Measurements from ENCODE around the gene PCDHGC5. TPM values are rescaled to one million over a fixed set of nuclear protein-coding genes. Genes with fewer than 3 reads are reported as not detected.

PCDHGC5 gene
- total RNA-seq, 1 experiment from 2014 or later = 2.8 TPM

DNA sequence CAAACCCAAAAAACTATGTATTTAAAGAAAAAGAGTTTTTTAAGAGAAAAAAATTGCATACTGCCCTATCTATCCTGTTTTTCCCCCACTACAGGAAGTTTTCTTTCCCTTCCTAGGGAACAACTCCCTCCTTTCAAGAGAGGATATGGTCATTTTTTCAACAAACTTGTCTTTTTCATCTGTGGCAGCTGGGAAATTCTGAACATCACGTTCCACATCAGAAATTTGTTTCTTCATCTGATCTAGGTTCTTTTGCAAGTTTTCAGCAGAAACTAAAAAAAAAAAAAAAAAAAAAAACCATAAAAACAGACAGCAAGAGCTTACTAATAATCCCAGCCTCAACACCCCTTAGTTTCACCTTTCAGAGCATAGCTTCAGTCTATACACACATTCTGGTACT, 38.5 kb downstream of the PCDHGC5 start:
- Histone ChIP-seq H3K4me1 (peaks cover 25% of the 10 kb centered on the region), H3K27me3 (no peaks in the 10 kb centered on the region), H3K9me3 (replicated peaks) (no peaks in the 10 kb centered on the region), H3K4me3 (no peak overlapping the region), H3K36me3 (peaks cover 26% of the 10 kb centered on the region), H3K27ac (no peak overlapping the region)
- DNase-seq = no peak

DNA sequence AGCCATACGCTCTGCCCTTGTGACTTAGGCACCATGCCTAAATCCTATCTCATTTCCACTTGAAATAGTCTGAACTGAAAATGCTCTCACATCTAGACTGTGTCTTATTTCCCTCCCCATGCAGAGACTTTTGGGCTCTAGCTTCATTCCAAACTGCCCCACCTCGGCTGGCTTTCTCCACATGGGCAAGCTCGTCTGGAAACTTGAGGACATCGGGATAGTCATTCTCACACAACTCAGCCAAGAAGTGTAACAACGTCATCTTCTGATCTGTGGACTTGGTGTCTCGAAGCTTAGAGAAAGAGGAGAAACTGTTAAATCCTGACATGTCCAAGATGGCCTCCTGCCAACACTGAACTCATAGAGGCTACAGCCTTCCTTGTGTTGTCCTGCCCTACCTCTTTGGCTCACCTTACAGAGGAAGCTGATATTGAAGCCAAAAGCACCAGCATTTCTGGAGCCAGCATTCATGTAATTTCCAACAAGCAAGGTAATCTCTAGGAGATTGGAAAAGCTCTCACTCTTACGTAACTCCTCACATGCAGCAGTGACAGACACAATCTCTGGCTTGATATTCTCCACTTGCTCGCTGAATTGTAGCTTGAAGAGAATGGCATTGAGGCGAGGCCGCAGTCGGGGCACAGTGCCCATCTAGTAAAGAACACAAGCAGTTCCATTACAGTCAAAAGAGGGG, 39.6 kb downstream of the PCDHGC5 start:
- no peak overlapping the region for H3K4me3 ChIP-seq
- DNase-seq = no peak

DNA sequence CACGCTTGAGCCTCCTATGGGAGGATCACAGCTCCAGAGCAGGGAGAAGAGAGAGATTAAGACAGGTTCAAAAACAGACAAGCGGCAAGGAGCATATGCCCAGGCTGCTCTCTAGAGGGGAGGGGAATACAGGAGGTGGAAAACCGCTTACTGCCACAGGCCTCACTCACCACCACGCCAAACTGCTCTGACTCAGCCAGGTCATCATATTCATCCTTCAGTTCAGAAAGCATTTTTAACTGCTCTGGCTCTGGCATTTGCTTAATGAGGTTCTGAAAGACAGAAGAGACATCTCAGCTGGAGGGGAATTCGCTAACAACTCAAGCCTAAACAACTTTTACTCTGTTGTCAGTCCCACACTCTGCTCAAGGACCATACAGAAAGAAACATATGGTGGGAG, 40.1 kb downstream of the PCDHGC5 start:
- H3K27ac ChIP-seq = no peak overlapping the region
- no peak overlapping the region for H3K4me3 ChIP-seq
- H3K36me3 ChIP-seq = peaks cover 19% of the 10 kb centered on the region

More for the DNA sequence above, 39.6 kb downstream of the PCDHGC5 start:
- peaks cover 14% of the 10 kb centered on the region for H3K4me1 ChIP-seq
- no peaks in the 10 kb centered on the region for H3K9me3 ChIP-seq (replicated peaks)
- H3K36me3 ChIP-seq = peaks cover 24% of the 10 kb centered on the region
- no peak overlapping the region for H3K27ac ChIP-seq
- H3K27me3 ChIP-seq = no peaks in the 10 kb centered on the region

DNA sequence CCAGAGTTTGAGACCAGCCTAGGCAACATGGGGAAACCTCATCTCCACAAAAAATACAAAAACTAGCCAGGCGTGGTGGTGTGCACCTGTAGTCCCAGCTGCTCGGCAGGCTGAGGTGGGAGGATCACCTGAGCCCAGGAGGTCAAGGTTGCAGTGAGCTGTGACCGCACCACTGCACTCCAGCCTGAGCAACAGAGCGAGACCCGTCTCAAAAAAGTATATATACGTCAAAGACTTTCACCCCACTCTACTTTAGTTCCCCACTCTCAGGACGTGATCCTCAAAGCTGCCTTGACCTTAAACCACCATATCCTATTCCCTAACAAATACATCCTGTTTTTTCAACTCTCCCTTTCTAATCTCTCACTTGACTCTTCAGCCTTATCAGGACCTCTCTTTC, 41.0 kb downstream of the PCDHGC5 start:
- H3K4me1 ChIP-seq = peaks cover 3% of the 10 kb centered on the region; the same call in 1 of the 2 replicates
- no peaks in the 10 kb centered on the region for H3K9me3 ChIP-seq (replicated peaks)
- H3K27ac ChIP-seq = no peak overlapping the region
- DNase-seq = no peak
- peaks cover 24% of the 10 kb centered on the region for H3K36me3 ChIP-seq
- H3K4me3 ChIP-seq = no peak overlapping the region
- H3K27me3 ChIP-seq = no peaks in the 10 kb centered on the region

More for the DNA sequence above, 40.1 kb downstream of the PCDHGC5 start:
- DNase-seq = no peak
- H3K4me1 ChIP-seq = peaks cover 9% of the 10 kb centered on the region
- H3K9me3 ChIP-seq (replicated peaks) = no peaks in the 10 kb centered on the region
- H3K27me3 ChIP-seq = no peaks in the 10 kb centered on the region

DNA sequence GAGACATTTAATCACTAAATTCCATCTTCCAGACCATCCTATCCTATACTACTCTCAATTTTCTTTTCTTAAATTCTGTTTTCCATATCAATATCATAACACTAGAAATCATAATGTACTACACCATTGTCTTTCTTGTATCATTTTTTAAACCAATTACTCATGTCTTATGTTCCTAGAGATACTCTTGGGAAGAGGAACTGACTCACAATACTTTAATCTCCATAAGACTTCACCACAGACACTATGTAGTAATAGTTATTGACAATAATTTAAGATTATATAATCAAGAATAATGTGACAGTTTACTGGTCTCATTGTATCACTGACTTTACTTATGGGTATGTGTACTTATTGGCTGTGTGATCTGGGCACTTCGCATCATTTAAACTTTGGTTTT, 43.8 kb downstream of the PCDHGC5 start:
- no peak overlapping the region for H3K4me3 ChIP-seq
- DNase-seq = no peak
- no peaks in the 10 kb centered on the region for H3K9me3 ChIP-seq (replicated peaks)
- H3K36me3 ChIP-seq = peaks cover 21% of the 10 kb centered on the region
- H3K27ac ChIP-seq = no peak overlapping the region
- no peaks in the 10 kb centered on the region for H3K27me3 ChIP-seq
- H3K4me1 ChIP-seq = no peaks in the 10 kb centered on the region

DNA sequence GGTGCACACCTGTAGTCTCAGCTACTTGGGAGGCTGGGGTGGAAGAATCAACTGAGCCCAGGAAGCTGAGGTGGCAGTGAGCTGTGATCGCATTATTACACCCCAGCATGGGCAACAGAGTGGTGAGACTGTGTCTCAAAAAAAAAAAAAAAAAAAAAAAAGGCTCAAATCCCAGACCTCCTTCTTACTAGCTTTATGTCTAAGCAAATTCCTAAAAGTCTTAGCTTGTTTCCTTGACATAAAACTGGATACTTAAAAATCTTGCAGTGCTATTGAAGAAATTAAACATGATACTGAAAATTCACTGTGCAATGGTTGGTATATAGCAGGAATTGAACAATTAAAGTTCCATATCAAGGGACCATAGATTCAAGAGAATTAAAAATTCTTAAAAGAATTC, 45.0 kb downstream of the PCDHGC5 start:
- no peaks in the 10 kb centered on the region for H3K9me3 ChIP-seq (replicated peaks)
- DNase-seq = no peak
- no peaks in the 10 kb centered on the region for H3K27me3 ChIP-seq
- H3K27ac ChIP-seq = no peak overlapping the region
- no peaks in the 10 kb centered on the region for H3K4me1 ChIP-seq
- peaks cover 25% of the 10 kb centered on the region for H3K36me3 ChIP-seq
- no peak overlapping the region for H3K4me3 ChIP-seq

DNA sequence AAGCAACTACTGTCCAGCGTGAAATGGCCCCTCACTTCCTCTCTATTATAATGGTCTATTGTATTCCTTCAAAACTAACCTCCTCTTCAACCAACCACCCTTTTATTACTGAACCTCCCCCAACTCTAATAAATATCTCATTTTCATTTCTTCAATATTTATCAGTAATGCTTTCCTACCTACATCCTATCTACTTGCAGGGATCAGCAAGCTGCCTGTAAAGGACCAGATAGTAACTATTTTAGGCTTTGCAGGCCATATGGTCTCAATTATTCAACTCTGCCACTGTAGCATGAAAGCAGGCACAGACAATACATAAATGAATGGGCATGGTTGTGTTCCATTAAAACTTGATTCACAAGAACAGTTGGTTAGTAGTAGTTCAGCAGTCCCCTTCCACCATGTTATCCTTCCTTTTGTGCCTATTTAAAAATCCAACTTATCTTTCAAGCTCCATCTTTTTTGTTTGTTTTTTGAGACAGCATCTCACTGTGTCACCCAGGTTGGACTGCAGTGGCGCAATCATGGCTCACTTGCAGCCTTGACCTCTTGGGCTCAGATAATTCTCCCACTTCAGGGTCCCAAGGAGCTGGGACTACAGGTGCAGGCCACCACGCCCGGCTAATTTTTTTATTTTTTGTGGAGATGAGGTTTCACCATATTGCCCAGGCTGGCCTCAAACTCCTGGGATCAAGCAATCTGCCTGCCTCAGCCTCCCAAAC, 45.8 kb downstream of the PCDHGC5 start:
- H3K27ac ChIP-seq = no peak overlapping the region
- no peak for DNase-seq
- no peak overlapping the region for H3K4me3 ChIP-seq
- H3K4me1 ChIP-seq = no peaks in the 10 kb centered on the region
- no peaks in the 10 kb centered on the region for H3K27me3 ChIP-seq
- H3K36me3 ChIP-seq = peaks cover 22% of the 10 kb centered on the region
- H3K9me3 ChIP-seq (replicated peaks) = no peaks in the 10 kb centered on the region

Other genes starting within 250 kb of the PCDHGC5 start
- 0.86 and 0.91 TPM in 2 replicates for gene PCDHB15, start 243.7 kb upstream of the PCDHGC5 start, total RNA-seq (2014; rRNA removed; shearing (Covaris generic))
- 0.08 TPM in 1 of 2 replicates, not detected in the other for gene SLC25A2, start 185.0 kb upstream of the PCDHGC5 start, total RNA-seq (2014; rRNA removed; shearing (Covaris generic))
- gene TAF7, start 168.3 kb upstream of the PCDHGC5 start, total RNA-seq (2014; rRNA removed; shearing (Covaris generic)) = 115 and 130 TPM in 2 replicates
- 3.5 and 3.6 TPM in 2 replicates for gene PCDHGA1, start 158.6 kb upstream of the PCDHGC5 start, total RNA-seq (2014; rRNA removed; shearing (Covaris generic))
- 0.71 and 1.0 TPM in 2 replicates for gene PCDHGA2, start 150.3 kb upstream of the PCDHGC5 start, total RNA-seq (2014; rRNA removed; shearing (Covaris generic))
- gene PCDHGA3, start 145.3 kb upstream of the PCDHGC5 start, total RNA-seq (2014; rRNA removed; shearing (Covaris generic)) = 0.56 and 0.67 TPM in 2 replicates
- gene PCDHGB1, start 139.0 kb upstream of the PCDHGC5 start, total RNA-seq (2014; rRNA removed; shearing (Covaris generic)) = 21.1 and 23.4 TPM in 2 replicates
- 12.9 and 14.7 TPM in 2 replicates for gene PCDHGA4, start 134.1 kb upstream of the PCDHGC5 start, total RNA-seq (2014; rRNA removed; shearing (Covaris generic))
- gene PCDHGB2, start 129.1 kb upstream of the PCDHGC5 start, total RNA-seq (2014; rRNA removed; shearing (Covaris generic)) = 8.9 and 9.8 TPM in 2 replicates
- 4.7 and 6.9 TPM in 2 replicates for gene PCDHGA5, start 124.9 kb upstream of the PCDHGC5 start, total RNA-seq (2014; rRNA removed; shearing (Covaris generic))
- 5.2 and 7.4 TPM in 2 replicates for gene PCDHGB3, start 118.8 kb upstream of the PCDHGC5 start, total RNA-seq (2014; rRNA removed; shearing (Covaris generic))
- gene PCDHGA6, start 115.2 kb upstream of the PCDHGC5 start, total RNA-seq (2014; rRNA removed; shearing (Covaris generic)) = 4.9 and 5.8 TPM in 2 replicates
- gene PCDHGA7, start 106.3 kb upstream of the PCDHGC5 start, total RNA-seq (2014; rRNA removed; shearing (Covaris generic)) = 3.6 and 4.7 TPM in 2 replicates
- gene PCDHGB4, start 101.4 kb upstream of the PCDHGC5 start, total RNA-seq (2014; rRNA removed; shearing (Covaris generic)) = 1.7 and 3.1 TPM in 2 replicates
- 3.3 and 3.4 TPM in 2 replicates for gene PCDHGA8, start 96.4 kb upstream of the PCDHGC5 start, total RNA-seq (2014; rRNA removed; shearing (Covaris generic))
- 1.6 and 2.2 TPM in 2 replicates for gene PCDHGB5, start 91.1 kb upstream of the PCDHGC5 start, total RNA-seq (2014; rRNA removed; shearing (Covaris generic))
- 1.8 and 2.3 TPM in 2 replicates for gene PCDHGA9, start 86.3 kb upstream of the PCDHGC5 start, total RNA-seq (2014; rRNA removed; shearing (Covaris generic))
- gene PCDHGB6, start 81.1 kb upstream of the PCDHGC5 start, total RNA-seq (2014; rRNA removed; shearing (Covaris generic)) = 1.4 and 2.6 TPM in 2 replicates
- 1.3 and 1.6 TPM in 2 replicates for gene PCDHGA10, start 76.1 kb upstream of the PCDHGC5 start, total RNA-seq (2014; rRNA removed; shearing (Covaris generic))
- 0.91 and 1.8 TPM in 2 replicates for gene PCDHGB7, start 71.4 kb upstream of the PCDHGC5 start, total RNA-seq (2014; rRNA removed; shearing (Covaris generic))
- gene PCDHGA11, start 68.0 kb upstream of the PCDHGC5 start, total RNA-seq (2014; rRNA removed; shearing (Covaris generic)) = 1.3 and 1.4 TPM in 2 replicates
- gene PCDHGA12, start 58.6 kb upstream of the PCDHGC5 start, total RNA-seq (2014; rRNA removed; shearing (Covaris generic)) = 1.2 and 1.4 TPM in 2 replicates
- gene PCDHGC3, start 13.1 kb upstream of the PCDHGC5 start, total RNA-seq (2014; rRNA removed; shearing (Covaris generic)) = 105 and 109 TPM in 2 replicates
- gene PCDHGC4, start 4.1 kb upstream of the PCDHGC5 start, total RNA-seq (2014; rRNA removed; shearing (Covaris generic)) = 3.4 and 3.6 TPM in 2 replicates
- 54.4 and 56.2 TPM in 2 replicates for gene DIAPH1, start 129.9 kb downstream of the PCDHGC5 start, total RNA-seq (2014; rRNA removed; shearing (Covaris generic))
- gene HDAC3, start 147.8 kb downstream of the PCDHGC5 start, total RNA-seq (2014; rRNA removed; shearing (Covaris generic)) = 102 and 110 TPM in 2 replicates
- gene RELL2, start 147.9 kb downstream of the PCDHGC5 start, total RNA-seq (2014; rRNA removed; shearing (Covaris generic)) = 1.7 and 2.1 TPM in 2 replicates
- 2.0 and 2.1 TPM in 2 replicates for gene FCHSD1, start 162.3 kb downstream of the PCDHGC5 start, total RNA-seq (2014; rRNA removed; shearing (Covaris generic))
- 5.8 and 6.2 TPM in 2 replicates for gene ARAP3, start 193.1 kb downstream of the PCDHGC5 start, total RNA-seq (2014; rRNA removed; shearing (Covaris generic))

Measured in SJCRH30 (cell line).